HG03175 (cell line): ENCODE measurements around the gene SLC7A1.

Source experiments
- ATAC-seq: cut with Tn5 transposase; IDR thresholded peaks from one replicate; pipeline ENCODE4 v1.9.1; 2021; ENCODE audit warnings: mild to moderate bottlenecking, moderate library complexity; ENCODE audit not compliant: unreplicated experiment

The SLC7A1 gene

DNA sequence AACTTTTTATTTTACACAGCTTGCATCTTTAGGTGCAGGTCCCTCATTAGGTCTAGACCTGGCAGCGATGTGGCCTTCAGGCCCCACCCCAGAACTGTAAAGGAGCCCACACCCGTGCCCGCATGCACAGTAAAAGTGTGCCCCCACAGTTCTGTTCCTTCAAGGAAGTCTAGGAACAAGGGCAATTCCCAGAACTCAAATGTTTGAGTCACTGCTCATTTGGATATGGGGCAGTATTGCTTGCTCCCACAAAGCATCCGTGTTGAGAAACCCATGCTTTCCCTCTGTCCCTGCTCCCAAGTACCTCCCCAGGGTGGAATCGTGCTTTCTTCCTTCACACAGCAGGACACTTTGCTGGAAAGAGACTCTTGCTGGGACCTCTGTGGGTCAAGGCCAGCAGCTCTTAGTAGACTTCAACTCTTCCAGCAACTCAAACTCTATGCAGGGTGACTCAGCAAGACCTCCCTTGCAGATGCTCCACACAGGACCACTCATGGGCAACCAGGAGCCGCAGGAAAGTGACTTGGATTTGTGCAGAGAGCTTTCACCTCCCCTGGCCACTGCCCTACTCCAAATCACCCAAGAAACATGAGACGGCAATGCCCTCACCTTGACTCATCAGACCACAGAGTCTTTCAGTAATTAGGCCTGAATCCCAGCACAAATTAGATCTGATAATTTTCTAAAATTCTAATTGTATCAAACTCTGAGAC is 12.3 kb downstream of the SLC7A1 start:
- no peak for ATAC-seq

- no peak for ATAC-seq
These were observed 13.3 kb downstream of the SLC7A1 start for GRCh38 chr13:29582171-29582570.

- ATAC-seq, result no peak
These were observed 13.8 kb downstream of the SLC7A1 start for GRCh38 chr13:29581666-29582065.

- no peak for ATAC-seq
These were observed 16.4 kb downstream of the SLC7A1 start for GRCh38 chr13:29579094-29579493.

- ATAC-seq, result no peak
These were observed 17.0 kb downstream of the SLC7A1 start for GRCh38 chr13:29578300-29579085.

DNA sequence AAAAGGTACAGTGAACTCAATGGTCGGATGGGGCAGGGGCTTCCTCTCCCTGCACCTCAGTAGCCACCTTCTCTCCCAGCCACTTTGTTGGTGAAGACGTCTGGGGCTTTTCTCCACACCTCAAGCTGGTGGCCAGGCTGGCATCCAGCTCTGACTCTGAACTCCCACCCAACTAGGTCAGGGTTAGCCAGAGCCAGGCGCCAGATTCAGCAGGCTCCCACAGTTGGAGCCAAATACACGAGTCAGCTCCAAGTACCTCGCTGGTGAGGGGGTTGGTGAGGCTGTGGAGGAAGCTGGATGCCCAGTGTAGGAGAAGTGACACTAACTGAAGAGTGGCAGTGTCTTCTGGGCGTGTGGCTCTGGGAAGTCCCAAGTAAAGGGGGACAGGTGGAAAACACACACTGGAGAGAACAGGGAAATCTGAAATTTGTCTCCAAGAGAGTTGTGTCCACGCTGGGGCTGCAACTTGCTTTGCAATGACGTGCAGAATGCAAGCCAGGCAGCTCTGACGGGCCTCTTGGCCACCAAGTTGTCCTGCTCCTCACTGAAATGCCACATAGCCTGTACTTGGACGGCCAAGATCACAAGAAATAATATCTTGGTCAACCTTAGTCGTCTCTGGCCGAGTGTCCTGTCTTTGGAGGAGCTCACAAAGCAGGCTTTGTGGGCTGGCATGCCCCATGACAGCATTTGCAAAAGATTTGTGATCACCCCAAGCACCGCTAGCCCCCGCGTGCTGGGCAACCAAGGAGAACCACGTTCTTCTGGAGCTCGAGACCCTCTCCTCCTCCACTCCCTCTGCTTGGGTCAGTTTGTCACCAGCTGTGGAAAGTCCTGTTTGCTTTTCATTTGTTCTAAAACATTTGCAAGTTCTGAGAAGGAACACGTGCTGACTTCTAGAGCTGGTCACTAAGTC is 18.1 kb downstream of the SLC7A1 start:
- no peak for ATAC-seq

DNA sequence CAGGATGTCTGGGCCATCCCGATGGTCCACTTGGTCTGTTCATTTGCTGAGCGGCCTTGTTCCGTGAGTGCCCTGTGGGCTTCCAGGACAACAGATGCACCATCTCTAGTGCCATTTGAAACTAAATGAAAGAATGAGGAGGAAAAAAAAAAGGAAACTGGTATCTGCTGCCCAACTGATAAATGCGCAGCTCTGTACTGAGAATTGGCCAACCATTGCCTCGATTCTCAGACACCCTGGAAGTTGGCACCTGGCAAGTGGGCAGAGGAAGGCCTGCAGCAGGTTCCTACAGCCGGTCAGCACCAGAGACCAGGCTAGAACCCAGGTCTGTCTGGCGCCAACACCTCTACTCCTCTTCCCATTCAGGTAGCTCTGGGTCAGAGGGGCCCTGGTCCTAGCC is 18.9 kb downstream of the SLC7A1 start:
- no peak for ATAC-seq

GRCh38 chr13:29575098-29575497 is 20.4 kb downstream of the SLC7A1 start:
- ATAC-seq, result no peak

DNA sequence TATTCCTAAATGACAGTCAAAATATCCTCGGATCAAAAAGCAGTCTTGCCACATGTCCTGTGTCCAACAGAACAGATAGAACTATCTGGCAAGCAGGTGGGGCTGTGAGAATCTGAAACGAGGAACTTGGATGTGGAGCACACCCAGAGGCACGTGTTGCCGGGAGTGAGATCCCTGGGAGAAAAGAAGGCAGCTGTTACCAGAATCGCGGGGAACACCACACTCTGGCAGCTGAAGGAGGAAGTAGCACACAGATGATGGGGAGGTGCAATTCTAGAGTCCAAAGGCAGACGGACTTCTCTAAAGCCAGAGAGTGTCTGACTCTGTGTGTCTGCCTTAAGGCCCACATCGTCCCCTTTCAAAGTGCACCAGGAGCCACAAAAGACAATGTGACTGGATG is 22.3 kb downstream of the SLC7A1 start:
- no peak for ATAC-seq

GRCh38 chr13:29572575-29572974 is 22.9 kb downstream of the SLC7A1 start:
- no peak for ATAC-seq

DNA sequence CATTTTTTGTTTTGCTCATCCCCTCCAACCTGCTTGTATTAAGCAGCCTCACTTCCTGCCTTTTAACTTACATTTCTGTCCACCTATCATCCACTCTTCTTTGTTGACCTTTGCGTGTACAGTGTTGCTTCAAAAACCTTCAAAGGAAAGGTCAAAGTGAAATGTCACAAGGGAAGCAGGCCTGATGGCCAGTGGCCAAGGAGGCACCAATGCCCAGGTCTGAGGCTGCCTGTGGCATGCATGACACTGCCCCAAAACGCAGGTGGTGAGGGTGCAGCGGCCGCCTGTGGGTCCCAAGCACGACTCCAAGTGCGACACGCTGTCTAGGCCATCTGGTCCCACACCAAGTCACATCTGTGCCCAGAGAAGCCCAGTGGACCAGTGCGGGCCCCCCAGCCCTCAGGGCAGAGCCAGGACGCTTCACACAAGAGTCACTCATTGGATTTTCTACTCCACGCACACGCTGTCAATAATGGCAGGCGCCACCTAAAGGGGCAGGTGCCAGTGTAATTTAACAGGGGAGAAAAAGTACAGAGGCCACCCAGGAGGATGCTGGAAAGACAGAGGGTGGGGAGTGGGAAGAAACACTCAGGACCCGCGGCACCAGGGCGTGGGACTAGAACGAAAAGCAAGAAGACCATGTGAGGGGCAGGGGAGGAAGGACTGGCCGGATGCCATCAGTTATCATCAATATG is 23.5 kb downstream of the SLC7A1 start:
- ATAC-seq, result no peak

GRCh38 chr13:29570051-29570654 is 25.3 kb downstream of the SLC7A1 start:
- ATAC-seq, result no peak

DNA sequence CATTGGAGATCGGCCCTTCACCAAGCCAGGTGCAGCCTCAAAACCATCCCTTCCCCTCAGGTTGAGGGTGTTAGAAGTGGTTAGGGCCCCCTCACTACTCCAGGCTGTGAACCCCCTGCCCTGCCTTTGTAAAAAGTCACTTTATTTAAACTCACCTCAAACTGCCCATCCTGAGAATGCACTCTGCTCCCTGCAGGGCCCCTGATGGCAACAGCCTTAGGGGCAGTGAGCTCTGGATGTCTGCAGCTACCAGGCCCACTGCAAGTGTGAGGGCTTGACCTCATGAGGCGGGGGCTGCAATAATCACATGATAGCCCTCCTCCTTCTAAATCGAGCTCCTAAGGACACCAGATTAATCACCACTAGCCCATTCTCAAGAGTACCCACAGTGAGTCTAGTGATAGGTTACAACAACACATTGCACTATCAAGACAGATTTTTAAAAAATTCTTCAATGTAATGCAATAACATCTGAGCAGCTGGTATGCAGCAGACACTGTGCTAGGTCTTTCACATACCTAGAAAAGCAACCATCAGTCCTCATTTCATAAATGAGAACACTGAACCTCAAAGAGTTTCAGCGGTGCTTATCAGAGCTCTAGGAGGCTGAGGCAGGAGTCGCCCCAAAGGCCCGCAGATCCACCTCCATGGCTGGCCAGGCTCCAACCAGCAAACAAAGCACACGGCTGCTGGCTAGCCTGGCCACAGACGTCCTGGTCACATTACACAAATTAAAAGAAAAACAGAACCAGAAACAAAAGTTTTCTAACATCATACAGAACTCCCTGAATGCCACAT is 26.0 kb downstream of the SLC7A1 start:
- ATAC-seq, result no peak

GRCh38 chr13:29568731-29569130 is 26.8 kb downstream of the SLC7A1 start:
- no peak for ATAC-seq

DNA sequence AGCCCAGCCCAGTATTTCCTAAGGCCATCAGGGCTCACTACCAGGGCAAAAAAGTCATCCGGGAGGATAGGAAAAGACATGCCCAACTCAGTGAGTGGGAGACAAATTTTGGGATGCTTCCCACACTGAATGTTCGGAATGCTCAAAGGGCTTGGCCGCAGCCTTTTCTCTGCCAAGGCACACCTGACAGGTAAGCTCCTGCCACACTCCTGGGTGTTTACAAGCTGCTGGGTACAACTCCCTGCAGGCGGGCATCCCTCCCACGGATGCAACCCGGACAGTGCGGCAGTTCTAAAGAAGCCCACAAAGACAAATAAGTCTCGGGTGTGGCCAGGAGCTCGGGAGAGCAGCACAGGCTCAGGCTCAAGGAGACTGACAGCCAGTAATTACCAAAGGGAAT is 28.1 kb downstream of the SLC7A1 start:
- no peak for ATAC-seq

- ATAC-seq, result no peak
These were observed 29.3 kb downstream of the SLC7A1 start for GRCh38 chr13:29566206-29566605.

DNA sequence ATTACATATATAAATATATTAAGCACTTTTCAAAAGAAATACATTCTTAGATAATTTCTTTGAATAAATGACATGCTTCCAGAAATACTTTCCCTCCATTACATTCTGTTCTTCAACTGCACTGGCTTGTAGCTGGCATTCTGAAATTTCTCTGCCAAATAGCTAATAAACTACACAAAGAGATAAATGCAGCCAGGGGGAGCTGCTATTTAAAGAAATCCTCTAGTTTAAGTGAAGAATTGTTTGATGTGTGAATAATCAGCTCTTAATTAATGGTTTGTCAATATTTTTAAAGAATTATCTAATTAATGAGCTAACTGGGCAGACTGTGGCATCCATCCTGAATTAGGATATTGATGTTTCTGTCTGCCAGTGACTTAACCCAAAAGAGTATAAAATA is 30.7 kb downstream of the SLC7A1 start:
- no peak for ATAC-seq

GRCh38 chr13:29564373-29564772 is 31.1 kb downstream of the SLC7A1 start:
- no peak for ATAC-seq

- ATAC-seq, result no peak
These were observed 31.5 kb downstream of the SLC7A1 start for GRCh38 chr13:29563941-29564340.
